Measurements from ENCODE around the gene ART3.
A peak's percentile ranks its signal among the peaks of the same experiment; 100 is the strongest.
"Not testable (repeated sequence)": the region's sequence is repeated elsewhere in the genome, so short reads cannot be mapped to it uniquely, and the experiment has no call there.

The ART3 gene, protein sequence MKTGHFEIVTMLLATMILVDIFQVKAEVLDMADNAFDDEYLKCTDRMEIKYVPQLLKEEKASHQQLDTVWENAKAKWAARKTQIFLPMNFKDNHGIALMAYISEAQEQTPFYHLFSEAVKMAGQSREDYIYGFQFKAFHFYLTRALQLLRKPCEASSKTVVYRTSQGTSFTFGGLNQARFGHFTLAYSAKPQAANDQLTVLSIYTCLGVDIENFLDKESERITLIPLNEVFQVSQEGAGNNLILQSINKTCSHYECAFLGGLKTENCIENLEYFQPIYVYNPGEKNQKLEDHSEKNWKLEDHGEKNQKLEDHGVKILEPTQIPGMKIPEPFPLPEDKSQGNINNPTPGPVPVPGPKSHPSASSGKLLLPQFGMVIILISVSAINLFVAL

GRCh38 chr4:76074468-76074867 lies at the start of gene ART3:
Gene ART3, plus strand, starts transcription at chr4:76074709. Its CDS starts 1,181 bp downstream, at chr4:76075890.
- no peak for DNase-seq (ENCODE audit: low spot score)

DNA sequence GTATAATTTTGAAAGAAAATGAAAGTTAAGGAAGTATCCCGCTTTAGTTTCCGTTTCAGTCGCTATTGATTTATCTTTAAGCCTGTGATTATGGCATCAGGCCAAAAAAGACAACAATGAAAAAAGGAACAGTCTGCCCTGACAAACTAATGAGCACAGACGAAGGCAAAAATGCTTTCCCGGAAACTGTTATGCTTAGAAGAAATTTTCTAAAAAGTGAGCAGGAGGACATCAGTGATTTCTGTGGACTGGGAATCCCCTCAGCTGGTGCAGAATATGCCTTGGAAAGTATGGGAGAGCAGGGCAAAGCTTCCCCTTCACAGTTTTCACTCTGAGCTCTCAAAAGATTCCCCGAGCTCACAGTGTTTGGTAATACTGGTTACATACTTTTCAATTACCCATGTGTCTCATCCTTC lies 46.2 kb upstream of the ART3 start:
- no peak for DNase-seq (ENCODE audit: low spot score)

DNA sequence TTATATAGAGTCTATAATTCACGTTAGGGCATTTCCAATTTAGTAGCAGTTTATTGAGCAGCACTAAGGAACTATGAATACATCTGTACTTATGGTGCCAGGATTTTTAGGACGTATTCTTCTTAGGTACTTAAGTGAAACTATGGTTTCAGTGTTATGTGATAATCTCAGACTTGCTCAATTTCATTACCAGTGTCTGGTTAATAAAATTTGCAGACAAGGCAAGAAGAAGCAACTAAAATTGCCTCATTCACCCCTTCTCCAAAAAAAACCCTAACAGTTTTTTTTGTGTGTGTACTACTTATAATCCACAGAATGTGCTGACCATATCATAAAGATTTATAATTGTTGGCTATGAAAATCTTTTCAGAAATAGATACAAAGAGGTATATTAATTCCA lies 45.2 kb upstream of the ART3 start:
- no peak for DNase-seq (ENCODE audit: low spot score)

- no peak for DNase-seq (ENCODE audit: low spot score)
Measured at GRCh38 chr4:76035141-76035540, 39.4 kb upstream of the ART3 start.

GRCh38 chr4:76035799-76036380 lies 38.6 kb upstream of the ART3 start, which contains the start of gene CXCL11:
Gene CXCL11, minus strand, starts transcription at chr4:76036070. Its CDS starts 83 bp downstream, at chr4:76035987.
- DNase-seq (ENCODE audit: low spot score): no peak

GRCh38 chr4:76036855-76037254 lies 37.7 kb upstream of the ART3 start:
- no peak for DNase-seq (ENCODE audit: low spot score)

GRCh38 chr4:76042241-76042998 lies 32.1 kb upstream of the ART3 start:
- DNase-seq (ENCODE audit: low spot score): not testable (repeated sequence)

DNA sequence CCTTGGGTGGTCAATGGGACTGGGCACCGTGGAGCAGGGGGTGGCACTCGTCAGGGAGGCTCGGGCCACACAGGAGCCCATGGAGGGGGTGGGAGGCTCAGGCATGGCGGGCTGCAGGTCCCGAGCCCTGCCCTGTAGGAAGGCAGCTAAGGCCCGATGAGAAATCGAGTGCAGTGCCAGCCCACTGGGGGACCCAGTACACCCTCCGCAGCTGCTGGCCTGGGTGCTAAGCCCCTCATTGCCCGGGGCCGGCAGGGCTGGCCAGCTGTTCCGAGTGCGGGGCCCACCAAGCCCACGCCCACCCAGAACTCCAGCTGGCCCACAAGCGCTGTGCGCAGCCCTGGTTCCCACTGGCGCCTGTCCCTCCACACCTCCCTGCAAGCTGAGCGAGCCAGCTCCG lies 31.2 kb upstream of the ART3 start:
- DNase-seq (ENCODE audit: low spot score): not testable (repeated sequence)

DNA sequence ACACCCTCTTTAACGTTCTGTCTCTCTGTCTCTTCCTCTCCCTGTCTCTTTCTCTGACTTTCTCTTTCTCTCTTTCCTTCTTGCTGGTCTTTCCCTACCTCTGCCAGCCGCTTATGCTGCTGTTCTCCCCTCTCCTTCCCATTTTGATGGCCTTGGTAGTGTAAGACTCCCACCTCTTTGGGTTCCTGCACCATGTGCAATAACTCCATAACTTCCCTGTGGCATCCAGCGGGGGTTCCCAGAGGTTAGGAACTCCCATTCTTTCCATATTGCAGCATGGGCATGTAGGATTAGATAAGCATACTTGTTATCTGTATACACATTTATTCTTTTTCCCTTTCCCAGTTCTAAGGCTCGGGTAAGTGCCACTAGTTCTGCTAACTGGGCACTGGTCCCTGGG lies 29.8 kb upstream of the ART3 start:
- not testable (repeated sequence) for DNase-seq (ENCODE audit: low spot score)

GRCh38 chr4:76049860-76050416 lies 24.6 kb upstream of the ART3 start:
- not testable (repeated sequence) for DNase-seq (ENCODE audit: low spot score)

DNA sequence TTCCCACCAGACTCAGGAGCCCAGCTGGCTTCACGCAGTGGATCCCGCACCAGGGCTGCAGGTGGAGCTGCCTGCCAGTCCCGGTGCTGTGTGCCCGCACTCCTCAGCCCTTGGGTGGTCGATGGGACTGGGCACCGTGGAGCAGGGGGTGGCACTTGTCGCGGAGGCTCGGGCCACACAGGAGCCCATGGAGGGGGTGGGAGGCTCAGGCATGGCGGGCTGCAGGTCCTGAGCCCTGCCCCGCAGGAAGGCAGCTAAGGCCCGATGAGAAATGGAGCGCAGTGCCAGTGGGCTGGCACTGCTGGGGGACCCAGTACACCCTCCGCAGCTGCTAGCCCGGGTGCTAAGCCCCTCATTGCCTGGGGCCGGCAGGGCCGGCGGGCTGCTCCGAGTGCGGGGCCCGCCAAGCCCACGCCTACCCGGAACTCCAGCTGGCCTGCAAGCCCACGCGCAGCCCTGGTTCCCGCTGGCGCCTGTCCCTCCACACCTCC lies 23.9 kb upstream of the ART3 start:
- DNase-seq (ENCODE audit: low spot score): not testable (repeated sequence)

- DNase-seq (ENCODE audit: low spot score): no peak
Measured at GRCh38 chr4:76053730-76054129, 20.8 kb upstream of the ART3 start.

- DNase-seq (ENCODE audit: low spot score): no peak
Measured at GRCh38 chr4:76055016-76055415, 19.5 kb upstream of the ART3 start.

DNA sequence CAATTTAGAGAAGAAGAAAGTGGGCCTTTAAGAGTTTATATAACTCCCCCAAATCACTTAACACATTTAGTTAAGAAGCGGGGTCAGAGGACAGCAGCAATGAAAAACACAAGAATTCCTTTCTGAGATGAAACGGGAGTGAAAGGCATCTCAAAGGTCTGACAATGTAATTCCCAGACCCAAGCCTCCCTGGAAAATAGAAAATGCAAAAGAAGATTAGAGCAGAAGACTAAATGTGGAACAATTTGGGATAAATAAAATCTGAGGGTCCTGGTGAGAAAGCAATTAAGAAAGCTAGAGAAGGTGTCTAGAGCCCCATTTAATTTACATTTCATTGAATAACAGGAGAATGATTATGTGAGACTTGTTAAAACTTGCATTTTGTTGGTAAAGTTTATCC lies 19.1 kb upstream of the ART3 start:
- no peak for DNase-seq (ENCODE audit: low spot score)

- DNase-seq (ENCODE audit: low spot score): no peak
Measured at GRCh38 chr4:76058302-76058701, 16.2 kb upstream of the ART3 start.

GRCh38 chr4:76058888-76059426 lies 15.6 kb upstream of the ART3 start:
- no peak for DNase-seq (ENCODE audit: low spot score)

GRCh38 chr4:76059750-76060149 lies 14.8 kb upstream of the ART3 start:
- no peak for DNase-seq (ENCODE audit: low spot score)

DNA sequence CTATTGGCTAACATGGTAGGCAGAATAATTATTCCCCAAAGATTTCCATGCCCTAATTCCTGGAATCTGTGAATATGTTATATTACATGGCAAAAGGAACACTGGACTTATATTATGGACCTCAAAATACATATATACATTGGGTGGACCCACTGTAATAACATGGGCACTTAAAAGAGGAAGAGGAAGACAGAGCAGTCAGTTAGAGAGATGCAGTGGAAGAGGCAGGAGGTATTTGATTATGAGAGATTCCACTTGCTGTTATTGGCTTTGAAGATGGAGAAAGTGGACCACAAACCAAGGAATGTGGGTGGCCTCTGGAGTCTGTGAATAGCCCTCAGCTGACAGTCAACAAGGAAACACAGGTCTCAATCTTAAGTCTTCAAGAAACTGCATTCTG lies 14.0 kb upstream of the ART3 start:
- no peak for DNase-seq (ENCODE audit: low spot score)

DNA sequence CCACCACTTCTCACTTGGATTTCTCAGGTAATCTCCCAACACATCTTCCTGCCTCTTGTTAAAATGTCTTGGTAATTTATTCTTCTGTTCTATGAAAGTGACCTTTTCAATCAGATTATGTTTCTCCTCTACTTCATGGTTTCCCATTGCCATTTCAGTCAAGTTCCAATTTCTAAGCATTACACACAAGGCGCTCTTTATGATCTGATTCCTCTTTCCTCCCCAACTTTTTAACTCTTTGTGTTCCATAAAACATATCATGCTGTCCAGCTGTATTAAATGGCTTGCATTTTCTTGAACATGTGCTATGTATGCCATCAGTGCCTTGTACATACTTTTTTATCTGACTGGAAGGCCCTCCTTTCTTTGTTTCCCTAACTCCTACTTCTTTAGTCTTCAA lies 13.1 kb upstream of the ART3 start:
- no peak for DNase-seq (ENCODE audit: low spot score)

GRCh38 chr4:76061982-76062381 lies 12.5 kb upstream of the ART3 start:
- no peak for DNase-seq (ENCODE audit: low spot score)

DNA sequence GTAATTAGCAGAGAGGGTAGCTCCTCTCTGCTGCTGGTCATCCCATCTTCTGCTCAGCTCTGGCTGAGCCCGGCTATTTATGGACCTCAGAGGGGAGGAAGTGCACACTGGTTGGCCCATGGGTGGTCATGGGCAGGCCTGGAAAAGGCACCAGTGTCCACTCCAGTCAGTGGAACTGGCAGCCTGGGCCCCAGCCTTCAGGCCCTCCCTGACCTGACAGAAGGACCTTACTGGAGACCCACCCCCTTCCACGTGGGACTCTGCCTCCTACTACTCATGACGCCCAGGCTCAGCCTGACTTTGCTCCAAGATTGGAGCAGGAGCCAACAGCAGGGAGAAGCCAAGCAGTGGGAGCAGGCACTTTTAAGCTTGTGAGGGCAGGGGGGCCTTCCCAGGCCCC lies 8.0 kb upstream of the ART3 start:
- DNase-seq (ENCODE audit: low spot score): no peak

DNA sequence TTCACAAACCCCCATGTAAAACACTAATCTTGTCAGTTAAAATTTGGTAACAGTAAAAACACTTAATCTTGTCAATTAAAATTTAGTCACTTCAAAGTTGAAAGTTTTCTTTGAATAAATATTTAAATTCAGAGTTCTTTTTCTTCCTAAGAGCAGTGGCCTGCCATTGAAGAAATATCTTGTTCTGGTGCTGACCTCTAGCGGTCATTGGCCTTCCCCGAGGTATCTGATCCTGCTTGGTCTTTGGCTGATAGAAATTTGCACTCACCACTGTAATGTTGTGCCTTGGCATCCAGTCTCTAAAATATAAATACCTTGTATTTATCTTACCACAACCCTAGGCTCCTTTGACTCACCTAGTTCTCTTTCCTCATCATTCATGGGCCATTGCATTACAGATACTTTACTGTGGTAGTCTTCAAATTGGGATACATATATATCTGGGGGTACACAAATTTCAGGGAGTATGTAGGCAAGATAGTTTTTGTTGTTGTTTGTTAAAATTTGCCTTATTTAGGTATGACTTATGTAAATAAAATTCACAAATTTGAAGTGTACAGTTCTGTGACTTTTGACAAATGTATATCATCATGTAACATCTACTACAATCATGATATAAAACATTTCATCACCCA lies 6.7 kb upstream of the ART3 start:
- peak; percentile 58 for DNase-seq (ENCODE audit: low spot score)

Measured in ecto neural progenitor cell (in vitro differentiated cells).